Measurements from ENCODE around the gene DHH.
"Not testable (repeated sequence)": the region's sequence is repeated elsewhere in the genome, so short reads cannot be mapped to it uniquely, and the experiment has no call there.

DHH gene

DNA sequence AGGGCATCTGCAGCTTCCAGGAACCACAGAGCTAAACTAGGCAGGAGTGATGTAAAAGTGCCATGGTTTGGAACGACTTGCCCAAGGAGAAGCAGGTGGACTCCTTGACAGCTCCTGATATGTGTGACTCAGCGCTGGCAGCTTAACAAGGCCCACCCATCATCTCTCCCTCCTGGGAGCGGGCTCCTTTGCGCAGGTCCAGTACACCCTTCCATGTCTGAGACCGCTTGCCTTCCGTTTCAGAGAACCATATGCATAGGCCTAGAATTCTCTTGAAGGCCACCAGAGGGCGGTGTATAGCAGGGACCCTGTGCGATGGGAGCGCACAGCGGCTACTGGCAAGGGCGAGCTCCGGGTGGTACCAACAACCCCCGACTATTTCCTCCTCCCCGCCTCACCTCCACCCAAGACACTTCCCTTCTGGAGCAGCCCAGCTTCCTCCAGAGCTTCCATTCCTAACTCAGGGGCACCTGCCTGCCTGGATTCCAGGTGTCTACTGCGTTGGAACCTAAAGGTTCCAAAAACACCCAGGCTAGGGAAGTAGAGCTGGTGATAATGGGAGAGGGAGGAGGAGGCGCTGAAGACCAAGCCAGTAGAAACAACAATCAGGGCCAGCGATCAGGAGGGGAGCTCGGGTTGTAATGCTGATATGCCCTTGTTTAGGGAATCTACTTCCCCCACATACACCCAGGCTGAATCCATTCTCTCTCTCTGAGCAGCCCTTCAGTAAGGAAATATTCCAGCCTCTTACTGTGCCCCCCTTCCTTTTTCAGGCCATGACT lies 6.3 kb downstream of the DHH start:
- Histone ChIP-seq H3K4me1 (peaks cover 47% of the 10 kb centered on the region), H3K27me3 (peaks cover 54% of the 10 kb centered on the region), H3K27ac (no peak overlapping the region), H3K4me2 (peak overlapping the region; percentile 69), H3K36me3 (no peaks in the 10 kb centered on the region), H3K4me3 (no peak overlapping the region), H4K20me1 (peaks cover 50% of the 10 kb centered on the region), H3K9ac (no peak overlapping the region), H3K9me3 (no peaks in the 10 kb centered on the region)
- no peak for TF ChIP-seq Cebpa-rat (IDR thresholded peaks at IDR 0.05)

DNA sequence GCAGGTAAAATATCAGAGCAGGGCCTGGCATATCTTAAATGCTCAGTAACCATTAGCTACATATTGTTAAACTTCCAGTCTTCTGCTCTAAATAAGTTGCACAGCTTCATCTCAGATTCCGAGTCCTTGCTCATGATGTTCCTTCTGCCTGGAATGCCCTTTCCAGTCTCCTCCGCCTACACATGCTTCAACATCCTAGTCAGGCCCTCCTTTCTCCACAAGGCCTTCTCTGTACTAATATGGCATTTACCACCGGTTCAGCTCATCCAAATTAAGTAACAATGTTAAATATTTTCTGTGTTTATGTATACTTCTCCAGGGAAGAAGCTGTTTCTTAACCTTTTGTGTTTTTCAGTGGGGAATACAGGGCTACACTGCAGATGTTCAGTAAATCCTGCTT lies 8.5 kb downstream of the DHH start:
- Histone ChIP-seq H3K4me1 (peaks cover 30% of the 10 kb centered on the region), H3K36me3 (no peaks in the 10 kb centered on the region), H3K4me2 (no peak overlapping the region), H3K27me3 (peaks cover 32% of the 10 kb centered on the region), H3K9me3 (no peaks in the 10 kb centered on the region), H4K20me1 (peaks cover 28% of the 10 kb centered on the region), H3K27ac (no peak overlapping the region), H3K4me3 (no peak overlapping the region), H3K9ac (no peak overlapping the region)
- TF ChIP-seq Cebpa-rat (IDR thresholded peaks at IDR 0.05), result no peak

DNA sequence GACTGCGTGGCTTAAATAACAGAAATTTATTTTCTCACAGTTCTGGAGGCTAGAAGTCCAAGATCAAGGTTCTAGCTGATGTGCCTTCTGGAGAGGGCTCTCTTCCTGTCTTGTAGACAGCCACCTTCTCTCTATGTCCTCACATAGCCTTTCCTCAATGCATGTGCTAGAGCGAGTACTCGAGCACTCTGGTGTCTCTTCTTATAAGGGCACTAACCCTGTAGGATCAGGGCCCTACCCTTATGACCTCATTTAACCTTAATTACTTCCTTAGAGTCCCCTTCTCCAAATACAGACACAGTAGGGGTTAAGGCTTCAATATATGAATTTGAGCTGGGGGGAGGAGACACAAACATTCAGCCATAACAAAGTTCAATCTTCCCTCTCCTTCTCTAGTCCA lies 10.2 kb downstream of the DHH start:
- Histone ChIP-seq H3K27me3 (peaks cover 15% of the 10 kb centered on the region), H3K27ac (no peak overlapping the region), H3K4me2 (no peak overlapping the region), H3K36me3 (no peaks in the 10 kb centered on the region), H3K9ac (no peak overlapping the region), H3K4me3 (no peak overlapping the region), H3K9me3 (no peaks in the 10 kb centered on the region), H4K20me1 (peaks cover 11% of the 10 kb centered on the region), H3K4me1 (peaks cover 13% of the 10 kb centered on the region)
- no peak for TF ChIP-seq Cebpa-rat (IDR thresholded peaks at IDR 0.05)

DNA sequence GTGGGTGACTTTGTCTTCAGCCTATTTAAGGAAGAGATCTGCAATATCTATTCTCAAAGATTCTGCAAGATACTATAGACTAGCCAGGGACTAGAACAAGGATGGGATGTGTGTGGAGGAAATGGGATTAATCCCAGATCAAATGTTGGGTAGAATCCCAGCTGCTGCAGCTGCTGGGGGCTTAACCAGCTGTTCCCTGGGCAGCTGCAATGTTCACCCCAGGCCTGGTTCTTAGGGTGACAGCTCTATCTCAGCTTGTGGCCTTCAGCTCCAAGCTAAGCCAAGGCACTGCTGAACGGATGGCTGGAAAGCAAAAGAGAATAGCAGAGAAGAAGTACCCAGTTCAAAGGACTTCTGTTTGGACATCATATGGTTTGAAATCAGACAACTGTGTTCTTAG lies 14.8 kb downstream of the DHH start:
- Histone ChIP-seq H3K4me1 (no peaks in the 10 kb centered on the region), H4K20me1 (no peaks in the 10 kb centered on the region), H3K36me3 (no peaks in the 10 kb centered on the region), H3K4me3 (no peak overlapping the region), H3K27me3 (no peaks in the 10 kb centered on the region), H3K9ac (no peak overlapping the region), H3K4me2 (no peak overlapping the region), H3K9me3 (no peaks in the 10 kb centered on the region), H3K27ac (no peak overlapping the region)
- TF ChIP-seq Cebpa-rat (IDR thresholded peaks at IDR 0.05), result no peak

DNA sequence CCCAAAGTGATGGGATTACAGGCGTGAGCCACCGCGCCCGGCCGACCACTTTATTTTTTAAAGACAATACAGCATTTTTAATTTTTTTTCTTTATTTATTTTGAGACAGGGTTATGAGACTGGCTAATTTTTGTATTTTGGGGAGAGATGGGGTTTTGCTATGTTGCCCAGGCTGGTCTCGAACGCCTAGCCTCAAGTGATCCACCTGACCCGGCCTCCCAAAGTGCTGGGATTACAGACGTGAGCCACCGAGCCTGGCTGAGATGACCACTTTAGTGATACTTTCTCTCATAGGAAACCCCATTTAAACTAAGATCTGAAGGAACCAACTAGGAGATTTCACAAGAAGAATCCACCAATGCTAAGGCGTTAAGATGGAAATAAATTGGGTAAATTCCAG lies 23.6 kb downstream of the DHH start:
- Histone ChIP-seq H3K36me3 (no peaks in the 10 kb centered on the region), H3K9me3 (no peaks in the 10 kb centered on the region), H3K27ac (no peak overlapping the region), H4K20me1 (no peaks in the 10 kb centered on the region), H3K4me1 (peaks cover 20% of the 10 kb centered on the region), H3K27me3 (no peaks in the 10 kb centered on the region), H3K9ac (no peak overlapping the region; the same call in 1 of the 2 replicates), H3K4me2 (peak overlapping the region; percentile 87; the same call in 1 of the 2 replicates), H3K4me3 (no peak overlapping the region)
- no peak for TF ChIP-seq Cebpa-rat (IDR thresholded peaks at IDR 0.05)

DNA sequence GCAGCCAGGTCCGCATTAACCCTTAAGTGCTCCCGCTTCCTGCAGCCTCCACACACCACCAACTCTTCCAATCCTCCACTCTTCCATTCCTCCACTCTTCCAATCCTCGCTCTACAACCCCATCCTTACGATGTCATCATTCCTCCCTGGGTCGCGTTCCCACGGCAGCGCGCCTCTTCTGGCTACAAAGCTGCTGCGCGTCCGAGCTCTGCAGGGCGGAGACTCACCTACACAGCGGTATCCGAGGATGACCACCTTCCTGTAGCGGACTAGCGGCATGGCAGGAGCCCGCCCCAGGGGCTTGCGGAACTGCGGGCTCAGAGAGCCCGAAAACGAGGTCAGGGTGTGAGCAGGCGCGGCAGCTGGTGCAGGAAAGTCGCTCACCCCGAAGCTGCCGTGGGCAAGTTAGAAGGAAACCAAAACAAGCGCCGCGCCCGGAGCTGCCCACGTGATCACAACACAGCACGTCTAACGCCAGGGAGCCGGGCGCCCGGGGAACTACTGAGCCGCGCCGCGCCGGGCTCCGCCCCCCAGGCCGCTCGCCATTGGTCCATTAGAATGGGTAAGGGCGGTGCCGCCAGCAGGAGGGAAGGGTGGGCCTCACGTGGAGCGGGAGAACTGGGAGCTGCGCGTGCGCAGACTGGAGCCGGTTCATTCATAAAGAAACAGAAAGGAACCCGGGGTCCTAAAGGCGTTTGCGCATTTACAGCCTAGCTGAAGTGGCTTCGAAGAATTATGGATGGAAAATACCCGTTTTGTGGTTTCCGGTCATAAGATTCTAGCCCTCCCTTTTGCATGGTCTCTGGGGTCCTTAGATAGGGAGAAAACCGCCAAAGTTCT lies 24.9 kb downstream of the DHH start, which contains the start of gene RHEBL1:
TSS of gene RHEBL1 (minus strand) at position 473 of the 840 bp plus-strand sequence. CDS start at position 279, 194 bp downstream.
- Histone ChIP-seq H4K20me1 (no peaks in the 10 kb centered on the region), H3K4me1 (peaks cover 20% of the 10 kb centered on the region), H3K4me2 (peak within 1 kb of the TSS; percentile 87), H3K36me3 (peaks cover 7% of the 10 kb centered on the region; the same call in 1 of the 2 replicates), H3K27ac (peak within 1 kb of the TSS; percentile 40), H3K27me3 (no peaks in the 10 kb centered on the region), H3K4me3 (peak within 1 kb of the TSS; percentile 82), H3K9me3 (no peaks in the 10 kb centered on the region), H3K9ac (peak within 1 kb of the TSS; percentile 71)
- no peak for TF ChIP-seq Cebpa-rat (IDR thresholded peaks at IDR 0.05)

DNA sequence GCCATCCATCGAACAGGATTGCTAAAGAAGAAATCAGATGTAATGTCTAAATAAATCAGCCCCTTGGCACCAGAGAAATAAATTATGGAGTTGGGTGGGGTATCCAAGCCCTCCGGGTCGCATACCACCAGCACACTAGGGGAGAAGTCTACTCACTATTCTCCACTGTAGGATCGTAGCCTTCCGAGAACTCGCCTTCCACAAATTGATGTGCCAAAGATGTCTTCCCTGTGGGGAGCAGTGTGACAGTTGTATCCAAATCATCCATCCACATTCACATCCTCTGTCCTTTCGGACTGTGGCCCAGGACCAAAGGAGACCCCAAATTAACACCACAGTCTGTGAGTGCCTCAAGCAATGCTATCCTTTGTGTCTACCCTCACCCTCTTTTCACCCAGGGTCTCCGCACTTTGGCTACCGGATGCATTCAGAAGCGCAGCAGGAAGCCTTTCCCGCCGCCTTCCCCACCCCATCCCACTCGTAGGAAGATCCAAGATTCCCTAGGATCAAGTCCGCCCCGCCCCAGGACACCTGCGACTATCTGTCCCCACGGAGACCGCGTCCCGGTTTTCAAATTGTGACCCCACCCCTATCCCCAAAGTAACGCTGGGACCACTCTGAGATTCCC lies 25.6 kb downstream of the DHH start:
- Histone ChIP-seq H3K4me3 (peak overlapping the region; percentile 82), H3K36me3 (peaks cover 8% of the 10 kb centered on the region; the same call in 1 of the 2 replicates), H3K9ac (peak overlapping the region; percentile 71), H4K20me1 (no peaks in the 10 kb centered on the region), H3K4me2 (peak overlapping the region; percentile 87), H3K9me3 (no peaks in the 10 kb centered on the region), H3K27ac (peak overlapping the region; percentile 40; the same call in 1 of the 2 replicates), H3K4me1 (peaks cover 20% of the 10 kb centered on the region), H3K27me3 (no peaks in the 10 kb centered on the region)
- TF ChIP-seq Cebpa-rat (IDR thresholded peaks at IDR 0.05), result no peak

DNA sequence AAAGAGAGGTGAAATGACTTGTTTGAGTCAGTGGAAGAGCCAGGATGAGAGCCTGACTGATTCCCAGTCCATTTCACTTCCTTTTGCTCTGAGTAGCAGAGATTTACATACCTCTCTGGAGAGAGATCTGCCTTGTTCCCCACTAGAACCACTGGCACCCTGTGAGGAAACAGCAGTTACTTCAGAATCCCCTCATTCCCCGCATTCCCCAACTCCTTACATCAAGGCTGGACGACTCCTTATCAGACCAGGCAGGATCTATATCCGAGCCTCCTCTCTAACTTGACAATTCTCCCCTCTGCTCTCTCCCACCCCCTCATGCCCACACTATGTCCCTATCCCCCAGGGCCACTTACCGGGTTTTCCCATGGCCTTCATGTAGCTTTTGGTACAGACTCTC lies 28.5 kb downstream of the DHH start:
- H3K4me3 ChIP-seq, result no peak overlapping the region
- peaks cover 30% of the 10 kb centered on the region for H3K4me1 ChIP-seq
- no peaks in the 10 kb centered on the region for H4K20me1 ChIP-seq
- peaks cover 8% of the 10 kb centered on the region; the same call in 1 of the 2 replicates for H3K36me3 ChIP-seq
- no peaks in the 10 kb centered on the region for H3K9me3 ChIP-seq
- no peak overlapping the region for H3K4me2 ChIP-seq
- H3K27me3 ChIP-seq, result no peaks in the 10 kb centered on the region
- peak overlapping the region; percentile 23; the same call in 1 of the 2 replicates for H3K9ac ChIP-seq
- no peak overlapping the region for H3K27ac ChIP-seq
- TF ChIP-seq Cebpa-rat (IDR thresholded peaks at IDR 0.05), result no peak

DNA sequence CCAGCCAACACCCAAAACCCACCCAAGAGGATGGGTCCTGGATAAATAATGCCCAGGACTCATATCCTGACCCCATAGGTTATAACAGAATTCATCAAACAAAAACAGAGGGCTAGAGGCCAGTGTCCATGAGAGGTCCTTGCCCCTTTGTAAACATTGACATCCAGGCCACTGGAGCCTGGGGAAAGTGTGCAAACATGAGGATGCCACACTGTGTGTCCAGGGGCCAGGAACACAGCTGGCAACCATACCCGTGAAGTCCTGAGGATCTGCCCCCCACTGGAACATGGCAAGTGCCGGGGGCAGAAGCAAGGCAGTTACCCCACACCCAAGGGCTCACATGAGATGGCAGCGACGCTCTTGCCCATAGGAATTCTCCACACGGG lies 29.8 kb downstream of the DHH start:
- Histone ChIP-seq H3K4me2 (no peak overlapping the region), H3K36me3 (peaks cover 8% of the 10 kb centered on the region; the same call in 1 of the 2 replicates), H3K9me3 (no peaks in the 10 kb centered on the region), H3K27me3 (no peaks in the 10 kb centered on the region), H3K9ac (peak overlapping the region; percentile 34; the same call in 1 of the 2 replicates), H3K27ac (no peak overlapping the region), H3K4me3 (no peak overlapping the region), H3K4me1 (peaks cover 19% of the 10 kb centered on the region), H4K20me1 (peaks cover 4% of the 10 kb centered on the region; the same call in 1 of the 2 replicates)
- no peak for TF ChIP-seq Cebpa-rat (IDR thresholded peaks at IDR 0.05)

DNA sequence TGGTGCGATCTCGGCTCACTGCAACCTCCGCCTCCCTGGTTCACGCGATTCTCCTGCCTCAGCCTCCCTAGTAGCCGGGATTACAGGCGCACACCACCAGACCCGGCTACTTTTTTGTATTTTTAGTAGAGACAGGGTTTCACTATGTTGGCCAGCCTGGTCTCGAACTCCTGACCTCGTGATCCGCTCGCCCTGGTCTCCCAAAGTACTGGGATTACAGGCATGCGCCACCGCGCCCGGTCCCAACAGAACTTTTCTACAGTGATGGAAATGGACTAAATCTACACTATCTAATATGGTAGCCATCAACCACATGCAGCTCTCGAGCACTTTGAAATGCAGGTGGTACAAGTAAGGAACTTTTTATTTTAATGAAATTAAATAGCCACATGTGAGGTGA lies 32.7 kb downstream of the DHH start:
- not testable (repeated sequence) for H3K9me3 ChIP-seq, H3K27me3 ChIP-seq, H3K4me3 ChIP-seq, H3K36me3 ChIP-seq, H3K27ac ChIP-seq
- H4K20me1 ChIP-seq, result peaks cover 32% of the 10 kb centered on the region
- H3K4me2 ChIP-seq, result peak overlapping the region; percentile 90
- H3K9ac ChIP-seq, result peak overlapping the region; percentile 99; the same call in 1 of the 2 replicates
- peaks cover 20% of the 10 kb centered on the region for H3K4me1 ChIP-seq
